Epidermal melanocyte (primary cell): ENCODE measurements around the gene LDAH.

ENCODE experiments used
- DNase-seq: peaks from one replicate; pipeline ENCODE4 v3.0.0; 2011; ENCODE audit warnings: low spot score; ENCODE audit not compliant: insufficient read length

LDAH gene

GRCh38 chr2:20652673-20653575, 170.0 kb downstream of the LDAH start:
- no peak for DNase-seq

DNA sequence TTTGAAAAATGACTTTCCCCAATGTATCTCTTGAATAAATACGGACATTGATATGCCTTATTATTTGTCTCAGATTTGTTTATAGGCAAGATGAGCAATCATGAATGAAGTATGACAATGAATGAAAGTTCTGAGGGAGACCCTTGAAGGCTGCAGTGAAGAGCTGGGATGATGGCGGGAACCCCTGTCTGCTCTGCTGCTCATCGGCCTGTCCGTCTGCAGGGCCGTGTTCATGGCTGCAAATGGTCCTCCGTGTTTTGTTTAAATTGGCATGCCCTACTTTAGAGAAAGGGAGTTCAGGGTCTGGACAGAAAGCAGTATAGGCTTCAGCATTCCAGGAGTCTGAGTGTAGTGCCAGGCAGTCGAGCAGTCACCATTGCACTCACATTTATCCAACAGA, 170.8 kb downstream of the LDAH start:
- no peak for DNase-seq

GRCh38 chr2:20651731-20652099, 171.2 kb downstream of the LDAH start:
- no peak for DNase-seq

- peak; percentile 78 for DNase-seq
Measured at GRCh38 chr2:20650877-20651730, 171.8 kb downstream of the LDAH start, which contains the start of gene HS1BP3. HS1BP3 (minus strand) TSS chr2:20651098; CDS start chr2:20651063, 35 bp downstream.

- DNase-seq: peak; percentile 65
Measured at GRCh38 chr2:20650393-20650876, 172.5 kb downstream of the LDAH start.

GRCh38 chr2:20649976-20650375, 172.9 kb downstream of the LDAH start:
- no peak for DNase-seq

DNA sequence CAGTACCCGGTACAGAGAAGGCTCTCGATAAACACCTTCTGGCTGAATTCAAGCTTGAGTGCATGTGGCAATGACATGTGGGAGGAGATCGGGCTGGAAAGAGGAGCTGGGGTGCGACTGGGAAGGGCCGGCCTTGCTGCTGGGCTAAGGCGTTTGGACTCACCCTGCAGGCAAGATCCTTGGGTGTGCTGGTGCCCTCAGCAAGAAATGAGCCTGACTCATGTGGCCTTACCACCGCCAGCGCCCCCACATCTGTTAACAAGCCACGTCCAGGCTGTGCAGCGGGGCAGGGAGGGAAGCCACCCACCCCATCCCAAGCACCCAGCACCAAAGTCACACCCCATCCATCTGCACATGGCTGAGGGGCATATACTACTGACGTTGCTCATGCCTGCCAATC, 173.3 kb downstream of the LDAH start:
- no peak for DNase-seq

- DNase-seq: no peak
Measured at GRCh38 chr2:20648831-20649230, 174.1 kb downstream of the LDAH start.

- no peak for DNase-seq
Measured at GRCh38 chr2:20648206-20648605, 174.7 kb downstream of the LDAH start.

- no peak for DNase-seq
Measured at GRCh38 chr2:20647738-20648137, 175.2 kb downstream of the LDAH start.

DNA sequence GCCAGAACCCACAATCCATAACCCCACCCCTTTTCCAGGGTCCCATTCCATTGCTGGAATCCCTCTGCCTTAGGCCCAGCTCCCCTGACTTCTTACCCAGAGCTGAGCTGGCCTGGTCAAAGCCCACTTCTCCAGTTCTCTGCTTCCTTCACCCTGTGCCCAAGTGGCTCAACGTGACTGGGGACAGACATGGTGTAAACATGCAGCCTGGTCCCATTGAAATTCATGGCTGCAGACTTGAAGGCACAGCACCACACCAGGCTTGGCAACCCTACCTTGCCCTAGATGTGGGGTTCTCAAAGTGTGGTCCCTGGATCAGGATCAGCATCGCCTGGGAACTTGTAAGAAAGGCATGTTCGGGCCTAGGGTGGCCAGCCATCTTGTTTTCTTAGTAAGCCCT, 175.7 kb downstream of the LDAH start:
- no peak for DNase-seq

DNA sequence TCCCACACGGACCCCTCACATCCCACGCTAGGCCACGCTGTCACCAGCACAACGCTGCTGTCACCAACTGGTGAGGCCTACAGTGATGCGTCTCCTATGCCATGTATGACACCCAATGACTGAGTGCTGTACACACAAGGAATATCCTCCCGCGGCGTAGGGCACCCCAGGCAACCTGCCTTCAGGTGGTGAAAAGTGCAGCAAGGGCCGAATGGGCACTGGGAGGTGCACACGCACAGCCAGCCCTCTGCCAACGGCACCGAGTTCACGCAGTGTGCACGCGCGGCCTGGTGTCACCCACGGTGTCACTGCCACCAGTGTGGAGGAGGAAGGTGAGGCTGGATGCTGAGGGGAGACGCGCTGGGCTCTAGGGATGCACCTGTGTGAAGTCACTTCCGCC, 176.5 kb downstream of the LDAH start:
- no peak for DNase-seq

DNA sequence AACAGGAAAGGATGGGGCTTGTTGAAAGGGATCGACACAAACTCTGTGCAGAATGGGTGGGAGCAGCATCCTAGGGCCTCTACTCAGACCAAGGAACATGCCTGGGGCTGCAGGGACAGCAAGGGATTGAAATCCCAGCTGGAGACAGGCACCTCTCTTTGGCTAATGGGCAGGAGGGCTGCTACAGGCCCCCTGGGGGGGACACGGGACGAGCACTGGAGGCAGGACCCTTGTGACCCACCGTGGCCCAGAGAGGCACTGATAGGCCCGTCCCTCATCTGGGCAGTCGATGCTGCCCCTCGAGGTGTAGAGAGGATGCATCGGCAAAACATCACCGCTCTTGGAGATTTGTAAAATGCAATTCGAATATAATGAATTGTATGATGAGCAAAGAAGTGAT, 177.1 kb downstream of the LDAH start:
- no peak for DNase-seq

- no peak for DNase-seq
Measured at GRCh38 chr2:20645301-20645701, 177.6 kb downstream of the LDAH start.

DNA sequence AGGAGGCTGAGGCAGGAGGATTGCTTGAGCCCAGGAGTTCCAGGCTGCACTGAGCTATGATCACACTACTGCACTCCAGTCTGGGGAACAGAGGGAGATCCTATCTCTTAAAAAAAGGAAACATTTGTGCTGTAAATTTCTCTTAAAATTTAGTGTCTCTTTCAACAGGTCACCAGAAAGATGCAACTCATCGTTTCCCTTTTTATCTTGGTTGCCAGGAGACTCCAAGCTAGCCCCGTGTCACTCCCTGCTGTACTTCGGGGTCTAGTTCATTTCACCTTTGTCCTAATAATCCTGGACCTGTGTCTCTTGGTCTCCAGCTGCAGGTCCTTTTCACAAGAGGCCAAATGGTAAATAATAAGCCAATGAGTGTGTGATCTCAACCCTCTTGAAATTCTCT, 179.1 kb downstream of the LDAH start:
- no peak for DNase-seq

- no peak for DNase-seq
Measured at GRCh38 chr2:20643060-20643459, 179.8 kb downstream of the LDAH start.

- peak; percentile 92 for DNase-seq
Measured at GRCh38 chr2:20642055-20642971, 180.6 kb downstream of the LDAH start.

GRCh38 chr2:20641123-20641985, 181.5 kb downstream of the LDAH start:
- no peak for DNase-seq

- DNase-seq: no peak
Measured at GRCh38 chr2:20640411-20641122, 182.3 kb downstream of the LDAH start.
